Nephron (organoid): ENCODE measurements around the gene TBRG4.

Experiments
- H3K27ac Mint-ChIP-seq, 3 experiments: 2 replicates each; pipeline ENCODE4 v1.8.0; 2020; ENCODE audit warnings: mixed read lengths in 3 of 3, mild to moderate bottlenecking in 2 of 3, moderate library complexity in 1 of 3
- H3K27me3 Mint-ChIP-seq: 2 replicates; pipeline ENCODE4 v1.8.0; 2021; ENCODE audit warnings: low read depth, mild to moderate bottlenecking, moderate library complexity, mixed read lengths
- H3K36me3 Mint-ChIP-seq: 2 replicates; pipeline ENCODE4 v1.8.0; 2020; ENCODE audit warnings: low read depth, mixed read lengths
- H3K4me1 Mint-ChIP-seq: 2 replicates; pipeline ENCODE4 v1.8.0; 2020; ENCODE audit warnings: mixed read lengths
- H3K4me3 Mint-ChIP-seq, 3 experiments: 2 replicates each; pipeline ENCODE4 v1.8.0; 2020; ENCODE audit warnings: mild to moderate bottlenecking in 3 of 3, mixed read lengths in 3 of 3, moderate library complexity in 2 of 3
- H3K9me3 Mint-ChIP-seq: 2 replicates; pipeline ENCODE4 v1.8.0; 2020; ENCODE audit warnings: mixed read lengths
- TF ChIP-seq, protein P1 (sequence below), 3 experiments: fragments of 200-600 bp; sonication (generic); IDR thresholded peaks; one replicate each; pipeline ENCODE4 v1.5.0; 2021; ENCODE audit warnings: antibody characterized with exemption in 3 of 3; ENCODE audit not compliant: unreplicated experiment in 3 of 3

The TBRG4 gene

DNA sequence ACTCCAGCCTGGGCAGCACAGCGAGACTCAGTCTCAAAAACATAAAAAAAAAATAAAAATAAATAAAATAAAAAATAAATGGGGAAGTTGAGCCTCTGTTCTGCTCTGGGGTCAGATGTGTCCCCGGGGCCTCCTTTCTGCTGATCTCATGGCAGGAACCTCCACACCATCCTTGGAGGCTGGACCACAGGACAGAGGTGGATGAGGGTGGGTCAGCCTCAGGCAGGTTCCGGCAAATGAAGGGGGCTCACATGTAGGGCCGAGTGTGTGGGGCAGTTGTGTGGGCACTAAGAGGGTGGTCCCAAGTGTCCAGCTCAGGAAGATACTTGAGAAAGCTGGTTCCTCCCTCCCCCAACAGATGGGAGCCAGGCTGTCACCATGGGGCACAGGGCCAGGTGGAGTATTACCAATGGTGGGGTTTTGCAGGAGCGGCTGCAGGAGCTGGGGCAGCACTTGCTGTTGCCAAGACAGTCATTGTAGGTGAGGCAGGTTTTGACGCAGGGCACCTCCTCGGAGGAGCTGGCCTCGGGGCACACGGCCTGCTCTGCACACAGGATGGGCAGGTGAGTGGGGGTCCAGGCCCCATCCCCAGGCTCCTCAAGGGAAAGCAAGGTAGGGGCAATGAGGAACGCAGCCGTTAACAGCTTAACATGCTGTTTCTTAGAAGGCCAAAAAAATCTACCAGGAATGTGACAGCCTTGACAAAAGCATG lies 13.9 kb upstream of the TBRG4 start:
- no peaks in the 10 kb centered on the region for H3K36me3 Mint-ChIP-seq
- H3K4me3 Mint-ChIP-seq: no peak overlapping the region
- H3K9me3 Mint-ChIP-seq: no peaks in the 10 kb centered on the region
- TF ChIP-seq, protein P1, sequence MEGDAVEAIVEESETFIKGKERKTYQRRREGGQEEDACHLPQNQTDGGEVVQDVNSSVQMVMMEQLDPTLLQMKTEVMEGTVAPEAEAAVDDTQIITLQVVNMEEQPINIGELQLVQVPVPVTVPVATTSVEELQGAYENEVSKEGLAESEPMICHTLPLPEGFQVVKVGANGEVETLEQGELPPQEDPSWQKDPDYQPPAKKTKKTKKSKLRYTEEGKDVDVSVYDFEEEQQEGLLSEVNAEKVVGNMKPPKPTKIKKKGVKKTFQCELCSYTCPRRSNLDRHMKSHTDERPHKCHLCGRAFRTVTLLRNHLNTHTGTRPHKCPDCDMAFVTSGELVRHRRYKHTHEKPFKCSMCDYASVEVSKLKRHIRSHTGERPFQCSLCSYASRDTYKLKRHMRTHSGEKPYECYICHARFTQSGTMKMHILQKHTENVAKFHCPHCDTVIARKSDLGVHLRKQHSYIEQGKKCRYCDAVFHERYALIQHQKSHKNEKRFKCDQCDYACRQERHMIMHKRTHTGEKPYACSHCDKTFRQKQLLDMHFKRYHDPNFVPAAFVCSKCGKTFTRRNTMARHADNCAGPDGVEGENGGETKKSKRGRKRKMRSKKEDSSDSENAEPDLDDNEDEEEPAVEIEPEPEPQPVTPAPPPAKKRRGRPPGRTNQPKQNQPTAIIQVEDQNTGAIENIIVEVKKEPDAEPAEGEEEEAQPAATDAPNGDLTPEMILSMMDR (IDR thresholded peaks at IDR 0.05; ENCODE audit: unreplicated experiment in 3 of 3): no peak
- H3K4me1 Mint-ChIP-seq: no peaks in the 10 kb centered on the region
- no peaks in the 10 kb centered on the region for H3K27me3 Mint-ChIP-seq
- H3K27ac Mint-ChIP-seq: no peak overlapping the region

GRCh38 chr7:45123913-45124710 lies 12.6 kb upstream of the TBRG4 start:
- H3K36me3 Mint-ChIP-seq: no peaks in the 10 kb centered on the region
- no peaks in the 10 kb centered on the region for H3K9me3 Mint-ChIP-seq
- H3K4me3 Mint-ChIP-seq: no peak overlapping the region
- TF ChIP-seq, protein P1 (IDR thresholded peaks at IDR 0.05; ENCODE audit: unreplicated experiment in 3 of 3): no peak
- H3K4me1 Mint-ChIP-seq: no peaks in the 10 kb centered on the region
- H3K27ac Mint-ChIP-seq: no peak overlapping the region
- H3K27me3 Mint-ChIP-seq: no peaks in the 10 kb centered on the region

GRCh38 chr7:45122975-45123860 lies 11.7 kb upstream of the TBRG4 start:
- H3K4me3 Mint-ChIP-seq: no peak overlapping the region
- no peaks in the 10 kb centered on the region for H3K36me3 Mint-ChIP-seq
- no peaks in the 10 kb centered on the region for H3K9me3 Mint-ChIP-seq
- no peak overlapping the region for H3K27ac Mint-ChIP-seq
- no peaks in the 10 kb centered on the region for H3K4me1 Mint-ChIP-seq
- TF ChIP-seq, protein P1 (IDR thresholded peaks at IDR 0.05; ENCODE audit: unreplicated experiment in 3 of 3): no peak
- H3K27me3 Mint-ChIP-seq: no peaks in the 10 kb centered on the region

GRCh38 chr7:45119550-45119949 lies 8.1 kb upstream of the TBRG4 start:
- TF ChIP-seq, protein P1 (IDR thresholded peaks at IDR 0.05; ENCODE audit: unreplicated experiment in 3 of 3): no peak
- Mint-ChIP-seq H3K4me3 (no peak overlapping the region), H3K36me3 (no peaks in the 10 kb centered on the region), H3K27me3 (peaks cover 5% of the 10 kb centered on the region), H3K4me1 (no peaks in the 10 kb centered on the region), H3K9me3 (no peaks in the 10 kb centered on the region), H3K27ac (no peak overlapping the region)

GRCh38 chr7:45118889-45119331 lies 7.4 kb upstream of the TBRG4 start:
- Mint-ChIP-seq H3K27me3 (peaks cover 5% of the 10 kb centered on the region), H3K27ac (no peak overlapping the region), H3K9me3 (no peaks in the 10 kb centered on the region)

More at GRCh38 chr7:45118889-45119331, 7.4 kb upstream of the TBRG4 start:
- Mint-ChIP-seq H3K4me3 (no peak overlapping the region), H3K4me1 (no peaks in the 10 kb centered on the region), H3K36me3 (no peaks in the 10 kb centered on the region)
- TF ChIP-seq, protein P1 (IDR thresholded peaks at IDR 0.05; ENCODE audit: unreplicated experiment in 3 of 3): no peak
